Activated T-helper 1 cell treated with anti-CD3 and anti-CD28 coated beads, Interleukin-12 subunit alpha, Interleukin-12 subunit beta, Interleukin-2, Interleukin-4 antibody, amounts not matched to agents 30 ng/mL and 10 ng/mL and 1 ng/mL, durations not matched to agents 14 hours and 24 hours and 36 hours (primary cell): Measurements from ENCODE around the gene USP3. TPM values are rescaled to one million over a fixed set of nuclear protein-coding genes. Genes with fewer than 3 reads are reported as not detected.
A peak's percentile ranks its signal among the peaks of the same experiment; 100 is the strongest.
"Not testable (repeated sequence)": the region's sequence is repeated elsewhere in the genome, so short reads cannot be mapped to it uniquely, and the experiment has no call there.

ENCODE experiments used
- DNase-seq: peaks from one replicate; pipeline ENCODE4 v3.0.0; 2021; ENCODE audit warnings: low spot score
- H3K27ac Mint-ChIP-seq: one replicate; pipeline ENCODE4 v1.8.0; 2021; ENCODE audit warnings: mild to moderate bottlenecking, mixed read lengths
- H3K27me3 Mint-ChIP-seq: one replicate; pipeline ENCODE4 v1.8.0; 2022; ENCODE audit warnings: mild to moderate bottlenecking, moderate library complexity, mixed read lengths; ENCODE audit not compliant: insufficient read depth
- H3K36me3 Mint-ChIP-seq: one replicate; pipeline ENCODE4 v1.8.0; 2021; ENCODE audit warnings: low read depth, mixed read lengths
- H3K4me1 Mint-ChIP-seq: one replicate; pipeline ENCODE4 v1.8.0; 2021; ENCODE audit warnings: low read depth, mixed read lengths
- H3K4me3 Mint-ChIP-seq: one replicate; pipeline ENCODE4 v1.8.0; 2021; ENCODE audit warnings: mild to moderate bottlenecking, moderate library complexity, mixed read lengths
- H3K9me3 Mint-ChIP-seq: one replicate; pipeline ENCODE4 v1.8.0; 2021; ENCODE audit warnings: mixed read lengths
- intact Hi-C: fragments of 100-400 bp; cut with micrococcal nuclease; formaldehyde crosslinking; loops from one replicate; pipeline ENCODE4 v1.15.1; 2024
- total RNA-seq: library from RNA; stranded (reverse); gene quantifications from 2 replicates; pipeline ENCODE4 v1.2.3, GENCODE V29; 2022

Gene USP3
- total RNA-seq, 1 donor from 2014 or later, result 46.9 TPM

- no peak overlapping the region for H3K27ac Mint-ChIP-seq
- H3K9me3 Mint-ChIP-seq, result no peaks in the 10 kb centered on the region
- peaks cover 59% of the 10 kb centered on the region for H3K4me1 Mint-ChIP-seq
- intact Hi-C loops, result no loop called here
- peaks cover 7% of the 10 kb centered on the region for H3K36me3 Mint-ChIP-seq
- H3K27me3 Mint-ChIP-seq, result no peaks in the 10 kb centered on the region
- no peak overlapping the region for H3K4me3 Mint-ChIP-seq
- DNase-seq, result no peak
These were observed 26.4 kb downstream of the USP3 start for GRCh38 chr15:63530752-63531299.

GRCh38 chr15:63531586-63531985, 27.2 kb downstream of the USP3 start:
- no peaks in the 10 kb centered on the region for H3K9me3 Mint-ChIP-seq
- H3K27me3 Mint-ChIP-seq, result no peaks in the 10 kb centered on the region
- H3K36me3 Mint-ChIP-seq, result peaks cover 7% of the 10 kb centered on the region
- H3K27ac Mint-ChIP-seq, result no peak overlapping the region
- intact Hi-C loops, result no loop called here
- DNase-seq, result no peak
- H3K4me1 Mint-ChIP-seq, result peaks cover 59% of the 10 kb centered on the region
- H3K4me3 Mint-ChIP-seq, result no peak overlapping the region

- no peak for DNase-seq
- H3K27me3 Mint-ChIP-seq, result no peaks in the 10 kb centered on the region
- peaks cover 54% of the 10 kb centered on the region for H3K4me1 Mint-ChIP-seq
- intact Hi-C loops, result no loop called here
- no peak overlapping the region for H3K4me3 Mint-ChIP-seq
- no peaks in the 10 kb centered on the region for H3K9me3 Mint-ChIP-seq
- H3K27ac Mint-ChIP-seq, result no peak overlapping the region
- H3K36me3 Mint-ChIP-seq, result peaks cover 5% of the 10 kb centered on the region
These were observed 27.9 kb downstream of the USP3 start for GRCh38 chr15:63532307-63532744.

- DNase-seq, H3K4me3 Mint-ChIP-seq, intact Hi-C loops, H3K27me3 Mint-ChIP-seq, H3K9me3 Mint-ChIP-seq, H3K27ac Mint-ChIP-seq: not testable (repeated sequence)
- H3K36me3 Mint-ChIP-seq, result peaks cover 12% of the 10 kb centered on the region
- peaks cover 39% of the 10 kb centered on the region for H3K4me1 Mint-ChIP-seq
These were observed 30.5 kb downstream of the USP3 start for GRCh38 chr15:63534888-63535287.

GRCh38 chr15:63535689-63536088, 31.3 kb downstream of the USP3 start:
- H3K4me1 Mint-ChIP-seq, result peaks cover 39% of the 10 kb centered on the region
- H3K4me3 Mint-ChIP-seq, result no peak overlapping the region
- H3K9me3 Mint-ChIP-seq, result no peaks in the 10 kb centered on the region
- intact Hi-C loops, result no loop called here
- DNase-seq, result no peak
- no peaks in the 10 kb centered on the region for H3K27me3 Mint-ChIP-seq
- H3K27ac Mint-ChIP-seq, result no peak overlapping the region
- H3K36me3 Mint-ChIP-seq, result peaks cover 17% of the 10 kb centered on the region

GRCh38 chr15:63538876-63539275, 34.5 kb downstream of the USP3 start:
- intact Hi-C loops, result no loop called here
- DNase-seq, result no peak
- Mint-ChIP-seq H3K9me3 (no peaks in the 10 kb centered on the region), H3K36me3 (peaks cover 17% of the 10 kb centered on the region), H3K27ac (no peak overlapping the region), H3K4me3 (no peak overlapping the region), H3K27me3 (no peaks in the 10 kb centered on the region), H3K4me1 (peaks cover 31% of the 10 kb centered on the region)

GRCh38 chr15:63539521-63539920, 35.1 kb downstream of the USP3 start:
- peaks cover 17% of the 10 kb centered on the region for H3K36me3 Mint-ChIP-seq
- intact Hi-C loops, result no loop called here
- no peaks in the 10 kb centered on the region for H3K9me3 Mint-ChIP-seq
- no peaks in the 10 kb centered on the region for H3K27me3 Mint-ChIP-seq
- peaks cover 37% of the 10 kb centered on the region for H3K4me1 Mint-ChIP-seq
- H3K4me3 Mint-ChIP-seq, result no peak overlapping the region
- no peak overlapping the region for H3K27ac Mint-ChIP-seq
- DNase-seq, result no peak

GRCh38 chr15:63539998-63540397, 35.6 kb downstream of the USP3 start:
- Mint-ChIP-seq H3K4me3 (no peak overlapping the region), H3K27me3 (no peaks in the 10 kb centered on the region), H3K9me3 (no peaks in the 10 kb centered on the region), H3K27ac (no peak overlapping the region), H3K4me1 (peaks cover 41% of the 10 kb centered on the region), H3K36me3 (peaks cover 17% of the 10 kb centered on the region)
- intact Hi-C loops, result no loop called here
- DNase-seq, result no peak

GRCh38 chr15:63540449-63540848, 36.1 kb downstream of the USP3 start:
- no peak for DNase-seq
- H3K9me3 Mint-ChIP-seq, result no peaks in the 10 kb centered on the region
- peaks cover 36% of the 10 kb centered on the region for H3K4me1 Mint-ChIP-seq
- H3K27me3 Mint-ChIP-seq, result no peaks in the 10 kb centered on the region
- no peak overlapping the region for H3K27ac Mint-ChIP-seq
- no peak overlapping the region for H3K4me3 Mint-ChIP-seq
- peaks cover 17% of the 10 kb centered on the region for H3K36me3 Mint-ChIP-seq
- intact Hi-C loops, result no loop called here

GRCh38 chr15:63544258-63545026, 40.0 kb downstream of the USP3 start:
- Mint-ChIP-seq H3K4me1 (peaks cover 28% of the 10 kb centered on the region), H3K27ac (no peak overlapping the region), H3K27me3 (no peaks in the 10 kb centered on the region), H3K36me3 (peaks cover 13% of the 10 kb centered on the region), H3K9me3 (no peaks in the 10 kb centered on the region), H3K4me3 (no peak overlapping the region)
- DNase-seq, result no peak
- intact Hi-C loops, result no loop called here

- no peak for DNase-seq
- H3K27me3 Mint-ChIP-seq, result no peaks in the 10 kb centered on the region
- no peak overlapping the region for H3K4me3 Mint-ChIP-seq
- H3K27ac Mint-ChIP-seq, result no peak overlapping the region
- H3K36me3 Mint-ChIP-seq, result peaks cover 9% of the 10 kb centered on the region
- no peaks in the 10 kb centered on the region for H3K9me3 Mint-ChIP-seq
- intact Hi-C loops, result no loop called here
- peaks cover 21% of the 10 kb centered on the region for H3K4me1 Mint-ChIP-seq
These were observed 41.1 kb downstream of the USP3 start for GRCh38 chr15:63545520-63545919.

GRCh38 chr15:63551400-63551799, 47.0 kb downstream of the USP3 start:
- no peaks in the 10 kb centered on the region for H3K27me3 Mint-ChIP-seq
- H3K36me3 Mint-ChIP-seq, result peaks cover 25% of the 10 kb centered on the region
- H3K4me3 Mint-ChIP-seq, result no peak overlapping the region
- H3K27ac Mint-ChIP-seq, result no peak overlapping the region
- DNase-seq, result no peak
- intact Hi-C loops, result loop anchor here (5.0 kb wide), 1 partner anchor 44 kb away; no protein-coding TSS in a partner anchor
- H3K4me1 Mint-ChIP-seq, result peaks cover 34% of the 10 kb centered on the region
- H3K9me3 Mint-ChIP-seq, result no peaks in the 10 kb centered on the region

- Mint-ChIP-seq H3K4me3 (no peak overlapping the region), H3K36me3 (peaks cover 34% of the 10 kb centered on the region), H3K27ac (peak overlapping the region; percentile 40), H3K4me1 (peaks cover 34% of the 10 kb centered on the region), H3K9me3 (no peaks in the 10 kb centered on the region), H3K27me3 (no peaks in the 10 kb centered on the region)
- DNase-seq, result no peak
- intact Hi-C loops, result loop anchor here (5.0 kb wide), 1 partner anchor 46 kb away; no protein-coding TSS in a partner anchor
These were observed 49.0 kb downstream of the USP3 start for GRCh38 chr15:63553388-63553791.
